ENCODE data around the gene SIX1. TPM values are rescaled to one million over a fixed set of nuclear protein-coding genes. Genes with fewer than 3 reads are reported as not detected.

SIX1 gene
- total and polyA plus RNA-seq, 2 of the 13 experiments (the other 11 are each of a cell fraction or from before 2014, with no cell fraction given), result 1.7 to 6.5 TPM

DNA sequence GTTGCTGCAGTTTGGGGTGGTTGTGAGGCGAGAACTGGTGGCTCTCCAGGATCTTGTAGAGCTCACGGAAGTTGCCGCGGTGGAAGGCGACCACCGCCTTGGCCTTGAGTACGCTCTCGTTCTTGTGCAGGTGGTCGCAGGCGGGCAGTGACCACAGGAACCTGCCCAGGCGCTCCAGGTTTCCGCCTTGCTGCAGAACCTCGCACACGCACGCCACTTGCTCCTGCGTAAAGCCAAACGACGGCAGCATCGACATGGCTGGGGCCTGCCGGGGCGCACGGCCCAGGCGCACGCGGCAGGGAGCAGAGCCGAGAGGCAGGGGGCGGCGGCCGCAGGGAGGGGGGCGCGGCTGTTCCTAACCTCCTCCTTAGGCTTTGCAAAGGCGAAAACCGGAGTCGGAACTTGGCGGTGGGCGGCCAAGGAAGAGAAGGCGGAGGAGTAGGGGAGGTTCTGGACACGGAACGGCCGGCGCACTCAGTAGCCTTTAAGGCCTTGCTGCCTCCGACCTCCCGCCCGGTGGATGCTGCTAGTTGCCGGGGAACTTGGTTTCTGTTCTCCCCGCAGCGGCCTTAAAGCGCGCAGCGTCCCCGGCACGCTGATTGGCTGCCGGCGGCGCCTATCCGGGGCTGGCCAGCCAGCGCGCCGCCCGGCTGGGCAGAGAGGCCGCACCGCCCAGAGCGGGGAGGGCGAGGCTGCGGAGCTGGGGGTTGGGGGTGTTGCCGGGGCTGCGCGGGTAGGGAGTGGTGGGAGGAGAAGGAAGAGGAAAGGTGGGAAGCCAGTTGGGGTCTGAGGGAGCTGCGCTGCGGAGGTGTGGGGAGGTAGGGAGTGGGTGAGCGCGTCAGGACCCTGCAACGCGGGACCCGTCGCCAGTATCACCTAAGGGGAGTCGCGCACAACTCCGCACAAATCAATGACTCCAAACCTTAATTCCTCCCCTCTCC is at the start of gene SIX1 (continued):
- TF ChIP-seq, protein P1, sequence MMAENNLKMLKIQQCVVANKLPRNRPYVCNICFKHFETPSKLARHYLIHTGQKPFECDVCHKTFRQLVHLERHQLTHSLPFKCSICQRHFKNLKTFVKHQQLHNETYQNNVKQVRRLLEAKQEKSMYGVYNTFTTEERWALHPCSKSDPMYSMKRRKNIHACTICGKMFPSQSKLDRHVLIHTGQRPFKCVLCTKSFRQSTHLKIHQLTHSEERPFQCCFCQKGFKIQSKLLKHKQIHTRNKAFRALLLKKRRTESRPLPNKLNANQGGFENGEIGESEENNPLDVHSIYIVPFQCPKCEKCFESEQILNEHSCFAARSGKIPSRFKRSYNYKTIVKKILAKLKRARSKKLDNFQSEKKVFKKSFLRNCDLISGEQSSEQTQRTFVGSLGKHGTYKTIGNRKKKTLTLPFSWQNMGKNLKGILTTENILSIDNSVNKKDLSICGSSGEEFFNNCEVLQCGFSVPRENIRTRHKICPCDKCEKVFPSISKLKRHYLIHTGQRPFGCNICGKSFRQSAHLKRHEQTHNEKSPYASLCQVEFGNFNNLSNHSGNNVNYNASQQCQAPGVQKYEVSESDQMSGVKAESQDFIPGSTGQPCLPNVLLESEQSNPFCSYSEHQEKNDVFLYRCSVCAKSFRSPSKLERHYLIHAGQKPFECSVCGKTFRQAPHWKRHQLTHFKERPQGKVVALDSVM (CRISPR knock-in tag; IDR thresholded peaks at IDR 0.05), result peak; percentile 80
- TF ChIP-seq HOXA7 (CRISPR knock-in tag; IDR thresholded peaks at IDR 0.05), result no peak
- peak; percentile 53; the same call in 1 of the 2 replicates for TF ChIP-seq ZNF33B (CRISPR knock-in tag; IDR thresholded peaks at IDR 0.05)
- TF ChIP-seq, protein P2, sequence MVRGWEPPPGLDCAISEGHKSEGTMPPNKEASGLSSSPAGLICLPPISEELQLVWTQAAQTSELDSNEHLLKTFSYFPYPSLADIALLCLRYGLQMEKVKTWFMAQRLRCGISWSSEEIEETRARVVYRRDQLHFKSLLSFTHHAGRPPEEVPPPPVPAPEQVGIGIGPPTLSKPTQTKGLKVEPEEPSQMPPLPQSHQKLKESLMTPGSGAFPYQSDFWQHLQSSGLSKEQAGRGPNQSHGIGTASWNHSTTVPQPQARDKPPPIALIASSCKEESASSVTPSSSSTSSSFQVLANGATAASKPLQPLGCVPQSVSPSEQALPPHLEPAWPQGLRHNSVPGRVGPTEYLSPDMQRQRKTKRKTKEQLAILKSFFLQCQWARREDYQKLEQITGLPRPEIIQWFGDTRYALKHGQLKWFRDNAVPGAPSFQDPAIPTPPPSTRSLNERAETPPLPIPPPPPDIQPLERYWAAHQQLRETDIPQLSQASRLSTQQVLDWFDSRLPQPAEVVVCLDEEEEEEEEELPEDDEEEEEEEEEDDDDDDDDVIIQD (CRISPR knock-in tag; IDR thresholded peaks at IDR 0.05; ENCODE audit: low read depth), result 0 out of 2 replicates have a peak, but pooled peaks have one; percentile 47
- peak; percentile 74 for TF ChIP-seq HNRNPLL (IDR thresholded peaks at IDR 0.05; ENCODE audit: low read depth, low read length, poor library complexity, severe bottlenecking)
- TF ChIP-seq, protein P3, sequence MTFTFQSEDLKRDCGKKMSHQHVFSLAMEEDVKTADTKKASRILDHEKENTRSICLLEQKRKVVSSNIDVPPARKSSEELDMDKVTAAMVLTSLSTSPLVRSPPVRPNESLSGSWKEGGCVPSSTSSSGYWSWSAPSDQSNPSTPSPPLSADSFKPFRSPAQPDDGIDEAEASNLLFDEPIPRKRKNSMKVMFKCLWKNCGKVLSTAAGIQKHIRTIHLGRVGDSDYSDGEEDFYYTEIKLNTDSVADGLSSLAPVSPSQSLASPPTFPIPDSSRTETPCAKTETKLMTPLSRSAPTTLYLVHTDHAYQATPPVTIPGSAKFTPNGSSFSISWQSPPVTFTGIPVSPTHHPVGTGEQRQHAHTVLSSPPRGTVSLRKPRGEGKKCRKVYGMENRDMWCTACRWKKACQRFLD (CRISPR knock-in tag; IDR thresholded peaks at IDR 0.05; ENCODE audit: borderline replicate concordance), result peak; percentile 82; the same call in 1 of the 2 replicates
- no peak for TF ChIP-seq ZFP36L2 (CRISPR knock-in tag; IDR thresholded peaks at IDR 0.05)
- TF ChIP-seq, protein P4, sequence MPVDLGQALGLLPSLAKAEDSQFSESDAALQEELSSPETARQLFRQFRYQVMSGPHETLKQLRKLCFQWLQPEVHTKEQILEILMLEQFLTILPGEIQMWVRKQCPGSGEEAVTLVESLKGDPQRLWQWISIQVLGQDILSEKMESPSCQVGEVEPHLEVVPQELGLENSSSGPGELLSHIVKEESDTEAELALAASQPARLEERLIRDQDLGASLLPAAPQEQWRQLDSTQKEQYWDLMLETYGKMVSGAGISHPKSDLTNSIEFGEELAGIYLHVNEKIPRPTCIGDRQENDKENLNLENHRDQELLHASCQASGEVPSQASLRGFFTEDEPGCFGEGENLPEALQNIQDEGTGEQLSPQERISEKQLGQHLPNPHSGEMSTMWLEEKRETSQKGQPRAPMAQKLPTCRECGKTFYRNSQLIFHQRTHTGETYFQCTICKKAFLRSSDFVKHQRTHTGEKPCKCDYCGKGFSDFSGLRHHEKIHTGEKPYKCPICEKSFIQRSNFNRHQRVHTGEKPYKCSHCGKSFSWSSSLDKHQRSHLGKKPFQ (CRISPR knock-in tag; IDR thresholded peaks at IDR 0.05; ENCODE audit: insufficient replicate concordance), result peak; percentile 69
- peak; percentile 23; the same call in 1 of the 2 replicates for TF ChIP-seq ZNF205 (CRISPR knock-in tag; IDR thresholded peaks at IDR 0.05)
- peak; percentile 59; the same call in 1 of the 2 replicates for TF ChIP-seq KDM5B (CRISPR knock-in tag; IDR thresholded peaks at IDR 0.05; ENCODE audit: borderline replicate concordance)
- TF ChIP-seq, protein P5, sequence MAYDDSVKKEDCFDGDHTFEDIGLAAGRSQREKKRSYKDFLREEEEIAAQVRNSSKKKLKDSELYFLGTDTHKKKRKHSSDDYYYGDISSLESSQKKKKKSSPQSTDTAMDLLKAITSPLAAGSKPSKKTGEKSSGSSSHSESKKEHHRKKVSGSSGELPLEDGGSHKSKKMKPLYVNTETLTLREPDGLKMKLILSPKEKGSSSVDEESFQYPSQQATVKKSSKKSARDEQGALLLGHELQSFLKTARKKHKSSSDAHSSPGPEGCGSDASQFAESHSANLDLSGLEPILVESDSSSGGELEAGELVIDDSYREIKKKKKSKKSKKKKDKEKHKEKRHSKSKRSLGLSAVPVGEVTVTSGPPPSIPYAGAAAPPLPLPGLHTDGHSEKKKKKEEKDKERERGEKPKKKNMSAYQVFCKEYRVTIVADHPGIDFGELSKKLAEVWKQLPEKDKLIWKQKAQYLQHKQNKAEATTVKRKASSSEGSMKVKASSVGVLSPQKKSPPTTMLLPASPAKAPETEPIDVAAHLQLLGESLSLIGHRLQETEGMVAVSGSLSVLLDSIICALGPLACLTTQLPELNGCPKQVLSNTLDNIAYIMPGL (CRISPR knock-in tag; IDR thresholded peaks at IDR 0.05; ENCODE audit: borderline replicate concordance in 1 of 2, low read depth in 1 of 2), result peak in 1 of 2 experiments; percentile 83; a peak in 3 of 4 replicates
- TF ChIP-seq, protein P6, sequence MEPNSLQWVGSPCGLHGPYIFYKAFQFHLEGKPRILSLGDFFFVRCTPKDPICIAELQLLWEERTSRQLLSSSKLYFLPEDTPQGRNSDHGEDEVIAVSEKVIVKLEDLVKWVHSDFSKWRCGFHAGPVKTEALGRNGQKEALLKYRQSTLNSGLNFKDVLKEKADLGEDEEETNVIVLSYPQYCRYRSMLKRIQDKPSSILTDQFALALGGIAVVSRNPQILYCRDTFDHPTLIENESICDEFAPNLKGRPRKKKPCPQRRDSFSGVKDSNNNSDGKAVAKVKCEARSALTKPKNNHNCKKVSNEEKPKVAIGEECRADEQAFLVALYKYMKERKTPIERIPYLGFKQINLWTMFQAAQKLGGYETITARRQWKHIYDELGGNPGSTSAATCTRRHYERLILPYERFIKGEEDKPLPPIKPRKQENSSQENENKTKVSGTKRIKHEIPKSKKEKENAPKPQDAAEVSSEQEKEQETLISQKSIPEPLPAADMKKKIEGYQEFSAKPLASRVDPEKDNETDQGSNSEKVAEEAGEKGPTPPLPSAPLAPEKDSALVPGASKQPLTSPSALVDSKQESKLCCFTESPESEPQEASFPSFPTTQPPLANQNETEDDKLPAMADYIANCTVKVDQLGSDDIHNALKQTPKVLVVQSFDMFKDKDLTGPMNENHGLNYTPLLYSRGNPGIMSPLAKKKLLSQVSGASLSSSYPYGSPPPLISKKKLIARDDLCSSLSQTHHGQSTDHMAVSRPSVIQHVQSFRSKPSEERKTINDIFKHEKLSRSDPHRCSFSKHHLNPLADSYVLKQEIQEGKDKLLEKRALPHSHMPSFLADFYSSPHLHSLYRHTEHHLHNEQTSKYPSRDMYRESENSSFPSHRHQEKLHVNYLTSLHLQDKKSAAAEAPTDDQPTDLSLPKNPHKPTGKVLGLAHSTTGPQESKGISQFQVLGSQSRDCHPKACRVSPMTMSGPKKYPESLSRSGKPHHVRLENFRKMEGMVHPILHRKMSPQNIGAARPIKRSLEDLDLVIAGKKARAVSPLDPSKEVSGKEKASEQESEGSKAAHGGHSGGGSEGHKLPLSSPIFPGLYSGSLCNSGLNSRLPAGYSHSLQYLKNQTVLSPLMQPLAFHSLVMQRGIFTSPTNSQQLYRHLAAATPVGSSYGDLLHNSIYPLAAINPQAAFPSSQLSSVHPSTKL (CRISPR knock-in tag; IDR thresholded peaks at IDR 0.05), result 0 out of 2 replicates have a peak, but pooled peaks have one; percentile 5
